ENCODE measurements around the gene DCDC2.
"Not testable (repeated sequence)": the region's sequence is repeated elsewhere in the genome, so short reads cannot be mapped to it uniquely, and the experiment has no call there.

The DCDC2 gene

GRCh38 chr6:24257282-24257681 lies 100.6 kb downstream of the DCDC2 start:
- H3K9me3 Mint-ChIP-seq = peaks cover 3% of the 10 kb centered on the region
- H3K4me1 Mint-ChIP-seq = no peaks in the 10 kb centered on the region
- ATAC-seq (replicated peaks; ENCODE audit: extremely low read depth, poor library complexity, severe bottlenecking) (no peak), DNase-seq (ENCODE audit: low spot score in 2 of 2) (no peak)
- H3K27ac Mint-ChIP-seq (ENCODE audit: low read depth) = no peak overlapping the region
- H3K36me3 Mint-ChIP-seq (ENCODE audit: insufficient read depth) = no peaks in the 10 kb centered on the region
- H3K27me3 Mint-ChIP-seq = peaks cover 61% of the 10 kb centered on the region
- H3K4me3 Mint-ChIP-seq = no peak overlapping the region

GRCh38 chr6:24255676-24256075 lies 102.2 kb downstream of the DCDC2 start:
- H3K36me3 Mint-ChIP-seq (ENCODE audit: insufficient read depth) = no peaks in the 10 kb centered on the region
- H3K27ac Mint-ChIP-seq (ENCODE audit: low read depth) = no peak overlapping the region
- H3K27me3 Mint-ChIP-seq = peaks cover 56% of the 10 kb centered on the region
- DNase-seq (ENCODE audit: low spot score in 2 of 2) (no peak), ATAC-seq (replicated peaks; ENCODE audit: extremely low read depth, poor library complexity, severe bottlenecking) (no peak)
- H3K4me3 Mint-ChIP-seq = no peak overlapping the region
- H3K4me1 Mint-ChIP-seq = no peaks in the 10 kb centered on the region
- H3K9me3 Mint-ChIP-seq = peaks cover 5% of the 10 kb centered on the region

DNA sequence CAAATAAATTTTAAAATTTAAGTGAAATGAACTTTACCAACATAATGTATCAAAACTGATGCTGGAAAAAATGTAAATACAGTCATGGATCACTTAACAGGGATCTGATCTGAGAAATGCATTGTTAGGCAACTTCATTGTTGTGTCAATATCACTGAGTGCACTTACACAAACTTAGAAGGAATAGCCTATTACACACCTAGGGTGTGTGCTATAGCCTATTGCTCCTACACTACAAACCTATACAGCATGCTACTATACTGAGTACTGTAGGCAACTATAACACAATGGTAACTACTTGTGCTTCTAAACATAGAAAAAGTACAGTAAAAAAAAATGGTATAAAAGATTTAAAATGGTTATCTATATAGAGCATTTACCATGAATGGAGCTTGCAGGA lies 104.5 kb downstream of the DCDC2 start:
- no peak overlapping the region for H3K4me3 Mint-ChIP-seq
- H3K27me3 Mint-ChIP-seq = peaks cover 35% of the 10 kb centered on the region
- H3K9me3 Mint-ChIP-seq = peaks cover 5% of the 10 kb centered on the region
- DNase-seq (ENCODE audit: low spot score in 2 of 2) = no peak
- no peaks in the 10 kb centered on the region for H3K4me1 Mint-ChIP-seq
- H3K27ac Mint-ChIP-seq (ENCODE audit: low read depth) = no peak overlapping the region
- ATAC-seq (replicated peaks; ENCODE audit: extremely low read depth, poor library complexity, severe bottlenecking) = no peak
- no peaks in the 10 kb centered on the region for H3K36me3 Mint-ChIP-seq (ENCODE audit: insufficient read depth)

DNA sequence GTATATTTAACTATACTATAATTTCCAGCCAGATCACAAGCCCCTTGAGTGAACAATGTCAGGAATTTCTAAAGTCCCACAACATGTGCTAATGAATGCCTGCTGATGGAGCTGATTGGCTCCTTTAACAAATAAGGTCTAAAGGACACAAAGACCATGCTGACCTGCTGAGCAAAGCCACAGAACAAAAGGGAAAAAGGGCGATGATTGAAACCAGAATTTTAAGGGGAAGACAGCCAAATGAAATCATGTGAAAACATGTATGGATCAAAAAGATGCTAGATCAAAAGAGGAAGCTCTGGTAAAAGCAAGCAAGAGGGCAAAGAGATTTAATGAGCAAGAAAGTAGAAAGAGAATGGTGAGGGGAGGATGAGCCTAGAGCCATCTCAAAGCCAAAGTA lies 105.6 kb downstream of the DCDC2 start:
- no peak overlapping the region for H3K27ac Mint-ChIP-seq (ENCODE audit: low read depth)
- H3K4me3 Mint-ChIP-seq = no peak overlapping the region
- H3K4me1 Mint-ChIP-seq = no peaks in the 10 kb centered on the region
- no peak for ATAC-seq (replicated peaks; ENCODE audit: extremely low read depth, poor library complexity, severe bottlenecking)
- H3K9me3 Mint-ChIP-seq = peaks cover 5% of the 10 kb centered on the region
- H3K27me3 Mint-ChIP-seq = peaks cover 29% of the 10 kb centered on the region
- H3K36me3 Mint-ChIP-seq (ENCODE audit: insufficient read depth) = no peaks in the 10 kb centered on the region
- DNase-seq (ENCODE audit: low spot score in 2 of 2) = no peak

DNA sequence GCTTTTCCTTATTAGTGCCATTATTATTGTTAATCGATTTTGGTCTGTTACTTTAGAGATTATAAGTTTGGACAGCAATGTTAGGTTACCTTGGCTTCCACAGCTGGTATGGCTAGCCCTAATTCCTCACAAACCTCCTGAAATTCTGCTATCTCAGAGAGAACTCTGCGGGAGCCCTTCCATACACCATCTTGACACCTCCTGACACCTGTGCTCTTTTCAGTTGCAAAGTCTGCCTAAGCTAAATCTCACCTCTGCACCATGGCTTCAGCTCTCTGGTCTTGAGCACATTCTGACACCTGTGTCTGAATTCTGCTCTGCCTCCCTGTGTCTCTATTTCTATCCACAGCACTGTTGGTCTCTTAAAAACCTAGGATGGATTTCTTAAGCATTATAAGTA lies 106.5 kb downstream of the DCDC2 start:
- DNase-seq (ENCODE audit: low spot score in 2 of 2) (no peak), ATAC-seq (replicated peaks; ENCODE audit: extremely low read depth, poor library complexity, severe bottlenecking) (no peak)
- Mint-ChIP-seq H3K4me1 (no peaks in the 10 kb centered on the region), H3K27ac (ENCODE audit: low read depth) (no peak overlapping the region), H3K36me3 (ENCODE audit: insufficient read depth) (no peaks in the 10 kb centered on the region), H3K27me3 (peaks cover 32% of the 10 kb centered on the region), H3K4me3 (no peak overlapping the region), H3K9me3 (peaks cover 5% of the 10 kb centered on the region)

DNA sequence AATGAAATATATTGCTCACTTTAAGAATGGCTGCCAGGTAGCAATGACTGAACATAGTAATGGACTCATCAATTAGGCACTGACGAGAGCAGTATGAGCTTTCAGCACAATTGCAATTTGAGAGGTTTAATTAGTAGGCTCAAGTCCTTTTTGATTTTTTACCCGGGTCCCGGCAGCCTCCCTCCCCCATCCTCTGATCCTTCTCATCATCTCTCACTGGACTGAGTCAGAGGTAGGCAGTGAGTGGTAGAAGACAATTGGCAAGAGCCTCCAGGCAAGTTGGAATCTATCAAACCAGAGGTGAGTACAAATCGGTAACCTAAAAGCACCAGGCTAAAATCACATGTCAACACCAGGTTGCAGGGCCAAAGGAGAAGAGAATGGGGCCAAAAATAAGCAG lies 107.9 kb downstream of the DCDC2 start:
- H3K9me3 Mint-ChIP-seq = peaks cover 5% of the 10 kb centered on the region
- H3K27me3 Mint-ChIP-seq = peaks cover 33% of the 10 kb centered on the region
- no peak overlapping the region for H3K27ac Mint-ChIP-seq (ENCODE audit: low read depth)
- DNase-seq (ENCODE audit: low spot score in 2 of 2) (no peak), ATAC-seq (replicated peaks; ENCODE audit: extremely low read depth, poor library complexity, severe bottlenecking) (no peak)
- no peak overlapping the region for H3K4me3 Mint-ChIP-seq
- H3K36me3 Mint-ChIP-seq (ENCODE audit: insufficient read depth) = no peaks in the 10 kb centered on the region
- H3K4me1 Mint-ChIP-seq = no peaks in the 10 kb centered on the region

DNA sequence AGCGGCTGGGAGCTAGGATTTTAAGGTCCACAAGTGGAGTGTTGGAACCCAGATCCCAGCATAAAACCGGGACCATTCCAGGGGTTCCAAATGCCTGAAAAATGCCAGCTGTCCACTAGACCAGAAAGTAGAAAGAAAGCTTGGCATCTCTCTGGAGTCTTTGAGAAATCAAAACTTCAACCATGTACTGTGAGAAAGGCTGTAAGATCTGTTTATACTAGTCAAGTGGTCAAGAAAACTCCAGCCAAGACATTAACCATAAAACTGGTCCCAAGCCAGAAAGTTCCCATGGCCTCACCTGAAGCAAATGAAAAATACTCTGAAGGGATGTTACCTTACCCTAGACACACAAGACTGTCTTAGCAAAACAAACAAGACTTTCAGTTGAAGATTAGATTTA lies 112.6 kb downstream of the DCDC2 start:
- DNase-seq (ENCODE audit: low spot score in 2 of 2) (no peak), ATAC-seq (replicated peaks; ENCODE audit: extremely low read depth, poor library complexity, severe bottlenecking) (no peak)
- no peaks in the 10 kb centered on the region for H3K9me3 Mint-ChIP-seq
- H3K27me3 Mint-ChIP-seq = peaks cover 40% of the 10 kb centered on the region
- no peak overlapping the region for H3K4me3 Mint-ChIP-seq
- H3K36me3 Mint-ChIP-seq (ENCODE audit: insufficient read depth) = no peaks in the 10 kb centered on the region
- no peaks in the 10 kb centered on the region for H3K4me1 Mint-ChIP-seq
- H3K27ac Mint-ChIP-seq (ENCODE audit: low read depth) = no peak overlapping the region

GRCh38 chr6:24242924-24243323 lies 114.9 kb downstream of the DCDC2 start:
- Mint-ChIP-seq H3K4me1 (no peaks in the 10 kb centered on the region), H3K4me3 (no peak overlapping the region), H3K27me3 (peaks cover 42% of the 10 kb centered on the region), H3K27ac (ENCODE audit: low read depth) (no peak overlapping the region), H3K36me3 (ENCODE audit: insufficient read depth) (no peaks in the 10 kb centered on the region), H3K9me3 (no peaks in the 10 kb centered on the region)
- DNase-seq (ENCODE audit: low spot score in 2 of 2) (no peak), ATAC-seq (replicated peaks; ENCODE audit: extremely low read depth, poor library complexity, severe bottlenecking) (no peak)

DNA sequence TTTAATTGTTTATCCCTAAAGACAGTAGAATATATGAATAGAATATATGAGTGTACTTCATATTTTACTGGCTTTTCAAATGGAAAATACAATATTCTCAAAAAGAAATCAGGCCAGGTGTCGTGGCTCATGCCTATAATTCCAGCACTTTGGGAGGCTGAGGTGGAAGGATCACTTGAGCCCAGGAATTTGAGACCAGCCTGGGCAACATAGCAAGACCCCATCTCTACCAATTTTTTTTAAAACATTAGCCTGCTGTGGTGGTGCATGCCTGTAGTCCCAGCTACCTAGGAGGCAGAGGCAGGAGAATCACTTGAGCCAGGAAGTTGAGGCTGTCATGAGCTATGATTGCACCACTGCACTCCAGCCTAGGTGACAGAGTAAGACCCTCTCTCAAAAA lies 116.1 kb downstream of the DCDC2 start:
- not testable (repeated sequence) for H3K4me3 Mint-ChIP-seq; DNase-seq (ENCODE audit: low spot score in 2 of 2); H3K27ac Mint-ChIP-seq (ENCODE audit: low read depth); ATAC-seq (replicated peaks; ENCODE audit: extremely low read depth, poor library complexity, severe bottlenecking); H3K9me3 Mint-ChIP-seq; H3K36me3 Mint-ChIP-seq (ENCODE audit: insufficient read depth); H3K4me1 Mint-ChIP-seq
- peaks cover 31% of the 10 kb centered on the region for H3K27me3 Mint-ChIP-seq

GRCh38 chr6:24240943-24241342 lies 116.9 kb downstream of the DCDC2 start:
- H3K9me3 Mint-ChIP-seq = no peaks in the 10 kb centered on the region
- H3K4me1 Mint-ChIP-seq = no peaks in the 10 kb centered on the region
- DNase-seq (ENCODE audit: low spot score in 2 of 2) (no peak), ATAC-seq (replicated peaks; ENCODE audit: extremely low read depth, poor library complexity, severe bottlenecking) (no peak)
- H3K27me3 Mint-ChIP-seq = peaks cover 32% of the 10 kb centered on the region
- no peaks in the 10 kb centered on the region for H3K36me3 Mint-ChIP-seq (ENCODE audit: insufficient read depth)
- H3K4me3 Mint-ChIP-seq = no peak overlapping the region
- no peak overlapping the region for H3K27ac Mint-ChIP-seq (ENCODE audit: low read depth)

DNA sequence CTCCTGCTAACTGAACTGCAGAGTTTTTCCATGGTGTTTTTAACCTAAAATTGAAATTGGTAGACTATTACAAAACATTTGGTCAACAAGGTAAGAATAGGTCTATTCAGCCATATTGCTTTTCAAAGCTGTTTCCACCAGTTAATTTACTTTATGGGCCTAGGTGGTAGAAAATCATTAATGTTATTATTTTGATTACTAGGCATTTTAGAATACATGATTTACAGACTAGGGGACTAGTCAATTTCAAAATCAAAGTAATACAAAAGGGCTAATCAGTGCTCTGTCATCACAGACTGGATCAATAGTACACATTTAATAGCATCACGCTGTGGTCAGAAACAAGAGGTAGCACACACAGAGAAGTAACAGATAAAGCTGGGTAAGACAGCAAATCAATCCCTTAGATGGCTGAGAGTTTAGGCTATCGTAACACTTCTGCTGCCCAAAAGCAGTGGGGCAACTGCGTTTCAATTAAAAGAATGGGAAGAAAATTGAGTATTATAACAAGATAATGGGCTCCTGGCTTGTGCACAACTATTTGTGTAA lies 117.4 kb downstream of the DCDC2 start:
- no peak overlapping the region for H3K27ac Mint-ChIP-seq (ENCODE audit: low read depth)
- no peak overlapping the region for H3K4me3 Mint-ChIP-seq
- H3K4me1 Mint-ChIP-seq = no peaks in the 10 kb centered on the region
- H3K36me3 Mint-ChIP-seq (ENCODE audit: insufficient read depth) = no peaks in the 10 kb centered on the region
- DNase-seq (ENCODE audit: low spot score in 2 of 2) (no peak), ATAC-seq (replicated peaks; ENCODE audit: extremely low read depth, poor library complexity, severe bottlenecking) (no peak)
- H3K27me3 Mint-ChIP-seq = peaks cover 32% of the 10 kb centered on the region
- no peaks in the 10 kb centered on the region for H3K9me3 Mint-ChIP-seq

DNA sequence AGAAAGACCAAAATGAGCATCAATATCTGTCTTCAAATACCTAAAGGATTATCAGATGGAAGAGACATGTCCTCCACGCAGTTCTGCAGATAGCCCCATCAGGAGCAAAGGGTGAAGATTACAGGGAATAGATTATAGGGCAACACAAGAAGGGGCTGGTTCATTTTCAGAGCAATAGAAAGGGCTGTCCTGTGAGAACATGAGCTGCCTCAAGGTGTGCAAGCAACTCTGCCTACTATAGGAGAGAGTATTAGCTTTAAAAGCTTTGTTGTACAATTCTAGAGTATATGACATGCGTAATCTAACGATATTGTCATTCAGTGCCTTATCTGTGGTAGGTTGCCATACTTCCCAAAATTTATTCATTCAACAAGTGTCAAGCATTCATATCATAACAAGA lies 119.2 kb downstream of the DCDC2 start:
- DNase-seq (ENCODE audit: low spot score in 2 of 2) (no peak), ATAC-seq (replicated peaks; ENCODE audit: extremely low read depth, poor library complexity, severe bottlenecking) (no peak)
- Mint-ChIP-seq H3K9me3 (no peaks in the 10 kb centered on the region), H3K27ac (ENCODE audit: low read depth) (no peak overlapping the region), H3K4me3 (no peak overlapping the region), H3K4me1 (no peaks in the 10 kb centered on the region), H3K27me3 (peaks cover 42% of the 10 kb centered on the region), H3K36me3 (ENCODE audit: insufficient read depth) (no peaks in the 10 kb centered on the region)

GRCh38 chr6:24236779-24237178 lies 121.1 kb downstream of the DCDC2 start:
- not testable (repeated sequence) for DNase-seq (ENCODE audit: low spot score in 2 of 2); H3K9me3 Mint-ChIP-seq; H3K27ac Mint-ChIP-seq (ENCODE audit: low read depth); H3K4me3 Mint-ChIP-seq; H3K4me1 Mint-ChIP-seq; H3K36me3 Mint-ChIP-seq (ENCODE audit: insufficient read depth); ATAC-seq (replicated peaks; ENCODE audit: extremely low read depth, poor library complexity, severe bottlenecking)
- H3K27me3 Mint-ChIP-seq = peaks cover 40% of the 10 kb centered on the region
